H1 (cell line): ENCODE results near the gene OSBPL6. TPM values are rescaled to one million over a fixed set of nuclear protein-coding genes. Genes with fewer than 3 reads are reported as not detected.

Source experiments
- CHD7 ChIP-seq: fragments of 300-600 bp; sonication (generic); IDR thresholded peaks from 2 replicates; pipeline ENCODE4 v1.7.1; 2012; ENCODE audit warnings: low read length, moderate library complexity, mild to moderate bottlenecking, inconsistent platforms; ENCODE audit not compliant: insufficient replicate concordance
- EGR1 ChIP-seq: IDR thresholded peaks from 2 replicates; pipeline ENCODE4 v1.6.1; 2011; ENCODE audit warnings: low read depth, low read length, borderline replicate concordance
- SIRT6 ChIP-seq: IDR thresholded peaks from one replicate; pipeline ENCODE4 v1.7.1; 2012; ENCODE audit warnings: low read length, inconsistent platforms
- polyA plus RNA-seq, 7 experiments: library from polyadenylated mRNA; depleted of rRNA in 3 of 7; stranded (reverse) in 5 of 7; unstranded in 2 of 7; fragments of >200 nt in 5 of 7; fragments of 200-250 nt in 2 of 7; gene quantifications; 1 replicate in 5 of 7; 2 replicates in 1 of 7; 4 replicates in 1 of 7; pipeline versions ENCODE4 v1.2.1 to v1.2.3, GENCODE V29; 2011 to 2013; ENCODE audit warnings: missing spikeins in 2 of 7, mixed read lengths in 2 of 7
- total RNA-seq: library from RNA; stranded (reverse); fragmentation: NEBNext Ultra II Directional; extraction: Animal tissue kit (Norgen Biotek cat#: 25700); gene quantifications from 2 replicates; pipeline ENCODE4 v1.2.1, GENCODE V29; 2021

The OSBPL6 gene
- total and polyA plus RNA-seq, 2 of the 8 experiments (the other 6 are each of a cell fraction or from before 2014, with no cell fraction given) = 1.7 to 5.6 TPM

DNA sequence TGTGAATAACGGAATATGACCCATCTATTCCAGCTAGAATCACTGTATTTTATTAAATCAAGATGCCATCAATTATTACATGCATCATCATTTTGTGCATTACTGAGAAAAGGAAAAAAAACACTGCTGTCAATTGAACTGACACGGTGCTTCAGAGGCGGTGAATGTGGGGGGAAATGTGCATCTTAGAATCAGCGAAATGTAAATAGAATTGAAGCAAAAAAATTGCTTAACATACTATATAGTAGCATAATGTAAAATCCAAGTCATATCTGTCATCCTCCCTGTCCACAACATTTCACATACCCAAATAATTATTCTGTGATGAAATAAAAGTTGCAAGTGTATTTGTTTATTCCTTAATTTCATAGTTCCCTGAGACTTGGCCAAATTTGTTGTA lies 172.1 kb downstream of the OSBPL6 start (continued):
- no peak for TF ChIP-seq CHD7
- no peak for TF ChIP-seq EGR1
- no peak for TF ChIP-seq SIRT6
